Measurements from ENCODE around the gene NOC2L. TPM values are rescaled to one million over a fixed set of nuclear protein-coding genes. Genes with fewer than 3 reads are reported as not detected.
"Not testable (repeated sequence)": the region's sequence is repeated elsewhere in the genome, so short reads cannot be mapped to it uniquely, and the experiment has no call there.

Gene NOC2L
- total RNA-seq, 4 donors from 2014 or later: 31.9 to 39.8 (median 34.6) TPM

DNA sequence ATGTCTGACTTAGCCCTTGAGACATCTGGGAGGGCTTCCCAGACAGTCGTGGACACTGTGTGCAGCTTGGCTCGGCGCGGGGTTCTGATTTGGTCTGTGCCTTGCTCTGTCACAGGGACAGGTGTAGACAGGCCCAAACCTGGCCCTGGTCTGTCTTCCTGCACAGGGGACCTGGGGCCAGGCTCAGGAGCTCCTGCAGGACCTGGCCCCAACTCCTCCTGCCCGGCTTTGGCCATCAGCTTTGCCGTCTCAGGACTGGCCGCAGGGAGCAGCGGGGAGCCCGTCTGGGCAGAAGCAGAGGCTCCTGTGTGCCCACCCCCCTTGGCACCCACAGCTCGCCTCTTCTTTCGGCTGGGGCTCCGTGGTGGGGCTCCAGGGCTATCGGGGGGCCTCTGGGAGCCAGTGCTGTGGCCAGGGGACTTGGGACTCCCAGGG is 21.1 kb upstream of the NOC2L start:
- DNase-seq: no peak
- H3K27me3 ChIP-seq: no peaks in the 10 kb centered on the region
- H3K4me3 ChIP-seq (replicated peaks in 1 of 3): no peak overlapping the region
- H3K9me3 ChIP-seq: no peaks in the 10 kb centered on the region
- intact Hi-C loops (cut with DNase I): no loop called here
- 60% methylated on average over 1 of the region's 13 CpGs; no CpG with 5 or more reads in 1 of the 2 donors for WGBS, 2 donors
- TF ChIP-seq POLR2A (IDR thresholded peaks at IDR 0.05): no peak
- TF ChIP-seq, protein P1, sequence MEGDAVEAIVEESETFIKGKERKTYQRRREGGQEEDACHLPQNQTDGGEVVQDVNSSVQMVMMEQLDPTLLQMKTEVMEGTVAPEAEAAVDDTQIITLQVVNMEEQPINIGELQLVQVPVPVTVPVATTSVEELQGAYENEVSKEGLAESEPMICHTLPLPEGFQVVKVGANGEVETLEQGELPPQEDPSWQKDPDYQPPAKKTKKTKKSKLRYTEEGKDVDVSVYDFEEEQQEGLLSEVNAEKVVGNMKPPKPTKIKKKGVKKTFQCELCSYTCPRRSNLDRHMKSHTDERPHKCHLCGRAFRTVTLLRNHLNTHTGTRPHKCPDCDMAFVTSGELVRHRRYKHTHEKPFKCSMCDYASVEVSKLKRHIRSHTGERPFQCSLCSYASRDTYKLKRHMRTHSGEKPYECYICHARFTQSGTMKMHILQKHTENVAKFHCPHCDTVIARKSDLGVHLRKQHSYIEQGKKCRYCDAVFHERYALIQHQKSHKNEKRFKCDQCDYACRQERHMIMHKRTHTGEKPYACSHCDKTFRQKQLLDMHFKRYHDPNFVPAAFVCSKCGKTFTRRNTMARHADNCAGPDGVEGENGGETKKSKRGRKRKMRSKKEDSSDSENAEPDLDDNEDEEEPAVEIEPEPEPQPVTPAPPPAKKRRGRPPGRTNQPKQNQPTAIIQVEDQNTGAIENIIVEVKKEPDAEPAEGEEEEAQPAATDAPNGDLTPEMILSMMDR (IDR thresholded peaks at IDR 0.05): no peak
- H3K27ac ChIP-seq: no peak overlapping the region
- H3K36me3 ChIP-seq: no peaks in the 10 kb centered on the region
- H3K4me1 ChIP-seq: peaks cover 0 to 9% of the 10 kb centered on the region in 2 donors

DNA sequence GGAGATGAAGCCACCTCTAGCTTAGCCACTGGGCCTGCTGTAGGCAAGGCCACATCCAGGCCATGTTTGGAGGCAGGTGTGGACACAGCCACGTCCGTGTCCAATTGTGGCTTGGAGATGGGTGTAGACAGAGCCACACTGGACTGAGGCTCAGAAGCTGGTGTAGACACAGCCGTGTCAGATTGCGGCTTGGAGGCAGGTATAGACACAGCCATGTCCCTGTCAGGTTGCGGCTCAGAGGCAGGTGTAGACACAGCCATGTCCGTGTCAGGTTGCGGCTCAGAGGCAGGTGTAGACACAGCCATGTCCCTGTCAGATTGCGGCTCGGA is 20.7 kb upstream of the NOC2L start:
- Histone ChIP-seq H3K4me3 (replicated peaks in 1 of 3) (no peak overlapping the region), H3K36me3 (no peaks in the 10 kb centered on the region), H3K27ac (no peak overlapping the region), H3K27me3 (no peaks in the 10 kb centered on the region), H3K9me3 (no peaks in the 10 kb centered on the region), H3K4me1 (peaks cover 0 to 9% of the 10 kb centered on the region in 2 donors)
- no peak for DNase-seq
- intact Hi-C loops (cut with DNase I): loop anchor here (10.0 kb wide), 1 partner anchor 315 kb away; no protein-coding TSS in a partner anchor
- WGBS, 2 donors: 89 to 97% methylated on average over 4 to 8 of the region's 9 CpGs
- no peak for TF ChIP-seq POLR2A (IDR thresholded peaks at IDR 0.05)
- TF ChIP-seq, protein P1 (IDR thresholded peaks at IDR 0.05): no peak

DNA sequence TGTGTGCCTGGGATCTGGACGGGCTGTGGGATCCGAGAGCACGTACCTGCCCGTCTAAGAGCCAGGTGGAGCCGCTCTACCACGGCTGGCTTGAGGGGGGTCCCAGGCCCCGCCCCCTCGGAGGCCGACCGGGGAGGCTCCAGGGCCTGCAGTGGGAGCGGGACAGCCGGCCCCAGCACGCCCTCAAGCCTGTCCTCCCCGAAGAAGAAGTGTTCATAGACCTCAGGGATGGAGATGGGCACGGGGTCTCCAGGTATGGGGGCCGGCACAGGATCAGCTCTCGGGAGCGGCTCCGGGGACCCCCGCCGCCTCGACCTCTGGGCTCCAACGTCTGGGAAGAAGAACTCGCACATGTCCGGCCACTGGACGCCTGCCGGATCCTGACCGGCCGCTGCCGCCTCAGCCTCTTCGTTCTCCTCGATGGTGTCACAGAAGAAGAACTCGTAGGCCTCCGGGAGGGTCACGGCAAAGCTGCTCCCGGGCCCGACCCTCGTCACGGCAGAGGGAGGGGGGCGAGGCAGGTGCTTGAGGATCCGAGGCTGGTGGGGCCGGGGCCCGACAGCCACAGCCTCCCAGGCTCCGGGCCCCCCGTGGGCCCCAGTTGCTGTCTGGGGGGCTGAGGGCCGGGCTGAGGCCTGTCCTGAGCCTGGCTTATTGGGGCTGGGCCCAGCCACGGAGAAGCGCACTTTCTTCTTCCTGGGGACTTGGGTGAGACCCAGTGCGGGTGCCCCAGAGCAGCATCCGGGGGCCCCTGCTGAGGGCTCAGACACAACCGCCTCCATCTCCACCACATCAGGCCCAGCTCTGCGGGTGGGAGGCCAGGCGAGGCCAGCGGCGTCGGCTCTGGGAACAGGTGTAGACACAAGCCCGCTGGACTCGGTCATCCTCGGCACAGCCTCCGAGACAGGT is 20.0 kb upstream of the NOC2L start:
- WGBS, 2 donors: 91 to 93% methylated on average over 16 to 36 of the region's 60 CpGs
- no peak overlapping the region for H3K4me3 ChIP-seq (replicated peaks in 1 of 3)
- no peaks in the 10 kb centered on the region for H3K36me3 ChIP-seq
- DNase-seq: no peak
- H3K9me3 ChIP-seq: no peaks in the 10 kb centered on the region
- intact Hi-C loops (cut with DNase I): loop anchor here (10.0 kb wide), 1 partner anchor 316 kb away; no protein-coding TSS in a partner anchor
- H3K27ac ChIP-seq: no peak overlapping the region
- TF ChIP-seq, protein P1 (IDR thresholded peaks at IDR 0.05): no peak
- no peak for TF ChIP-seq POLR2A (IDR thresholded peaks at IDR 0.05)
- no peaks in the 10 kb centered on the region for H3K27me3 ChIP-seq
- peaks cover 0 to 9% of the 10 kb centered on the region in 2 donors for H3K4me1 ChIP-seq

DNA sequence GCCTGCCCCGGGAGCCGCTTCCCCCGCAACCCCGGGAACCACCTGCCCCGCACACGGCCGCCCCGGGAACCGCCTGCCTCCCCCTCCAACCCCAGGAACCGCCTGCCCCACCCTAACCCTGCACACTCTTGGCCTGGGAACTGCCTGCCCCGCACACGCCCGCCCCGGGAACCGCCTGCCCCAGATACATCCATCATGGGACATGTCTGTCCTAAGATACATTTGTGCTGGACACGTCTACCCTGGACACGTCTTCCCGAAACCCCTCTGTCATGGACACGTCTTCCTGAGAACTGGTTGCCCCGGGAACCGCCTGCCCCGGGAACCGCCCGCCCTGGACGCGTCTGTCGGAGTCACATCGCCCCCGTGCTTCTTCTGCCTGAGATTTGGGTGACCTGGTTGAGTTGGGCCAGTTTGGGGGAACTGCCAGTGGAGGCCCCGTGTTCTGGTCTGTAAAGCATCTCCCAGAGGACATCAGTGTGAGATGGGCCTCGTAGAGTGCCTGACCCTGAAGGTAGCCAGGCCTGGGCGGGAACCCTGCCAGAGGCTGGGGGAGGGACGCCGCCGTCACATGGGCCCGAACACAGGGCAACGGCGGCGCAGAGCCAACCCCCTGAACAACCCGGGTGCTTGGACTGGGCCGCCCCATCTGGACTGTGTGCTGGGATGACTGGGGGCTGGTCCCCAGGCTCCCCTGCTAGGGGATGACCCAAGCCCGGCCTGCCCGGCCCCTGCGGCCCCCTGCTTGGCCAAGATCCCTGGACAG is 19.2 kb upstream of the NOC2L start:
- no peak overlapping the region for H3K4me3 ChIP-seq (replicated peaks in 1 of 3)
- intact Hi-C loops (cut with DNase I): loop anchor here (10.0 kb wide), 1 partner anchor 317 kb away; no protein-coding TSS in a partner anchor
- DNase-seq: no peak

DNA sequence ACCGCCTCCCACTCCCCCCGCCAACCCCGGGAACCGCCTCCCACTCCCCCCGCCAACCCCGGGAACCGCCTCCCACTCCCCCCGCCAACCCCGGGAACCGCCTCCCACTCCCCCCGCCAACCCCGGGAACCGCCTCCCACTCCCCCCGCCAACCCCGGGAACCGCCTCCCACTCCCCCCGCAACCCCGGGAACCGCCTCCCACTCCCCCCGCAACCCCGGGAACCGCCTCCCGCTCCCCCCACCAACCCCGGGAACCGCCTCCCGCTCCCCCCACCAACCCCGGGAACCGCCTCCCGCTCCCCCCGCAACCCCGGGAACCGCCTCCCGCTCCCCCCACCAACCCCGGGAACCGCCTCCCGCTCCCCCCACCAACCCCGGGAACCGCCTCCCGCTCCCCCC is 17.7 kb upstream of the NOC2L start:
- H3K4me1 ChIP-seq: peaks cover 5 to 20% of the 10 kb centered on the region in 2 donors
- not testable (repeated sequence) for H3K27ac ChIP-seq; H3K9me3 ChIP-seq; DNase-seq; H3K4me3 ChIP-seq (replicated peaks in 1 of 3); H3K27me3 ChIP-seq; H3K36me3 ChIP-seq
- intact Hi-C loops (cut with DNase I): loop anchor here (10.0 kb wide), 1 partner anchor 318 kb away; no protein-coding TSS in a partner anchor
- WGBS, 2 donors: no CpG with 5 or more reads among the region's 39 CpGs

More for the DNA sequence above, 19.2 kb upstream of the NOC2L start:
- H3K27ac ChIP-seq: no peak overlapping the region
- no peaks in the 10 kb centered on the region for H3K36me3 ChIP-seq
- H3K27me3 ChIP-seq: no peaks in the 10 kb centered on the region
- no peak for TF ChIP-seq POLR2A (IDR thresholded peaks at IDR 0.05)
- TF ChIP-seq, protein P1 (IDR thresholded peaks at IDR 0.05): no peak
- peaks cover 4 to 14% of the 10 kb centered on the region in 2 donors for H3K4me1 ChIP-seq
- WGBS, 2 donors: 86 to 90% methylated on average over 21 of the region's 44 CpGs
- H3K9me3 ChIP-seq: no peaks in the 10 kb centered on the region

Data from thyroid gland (tissue), 4 donors.